Panc1 (cell line): ENCODE data around the gene DAB2IP. TPM values are rescaled to one million over a fixed set of nuclear protein-coding genes. Genes with fewer than 3 reads are reported as not detected.

ENCODE experiments used
- ATAC-seq: fragments of 200-7000 bp; cut with Tn5 transposase; 2 replicates; pipeline ENCODE4 v1.9.1; 2020; ENCODE audit warnings: mild to moderate bottlenecking, moderate library complexity
- BruUV-seq: library from RNA; stranded (reverse); fragments of 400-500 nt; replicated peaks from 2 replicates; lab custom pipeline; 2021; lab: Mats Ljungman, UMichigan
- CTCF ChIA-PET: fragments of 300-600 bp; sonication (Branson Sonifier 250); formaldehyde crosslinking; loops from one replicate; lab custom pipeline; 2022; ENCODE audit warnings: antibody characterized with exemption; lab: Charles Lee
- POLR2A ChIA-PET: fragments of 300-600 bp; sonication (Branson Sonifier 250); formaldehyde crosslinking; loops from one replicate; lab custom pipeline; 2022; ENCODE audit warnings: antibody characterized with exemption; lab: Charles Lee
- DNase-seq: peaks from one replicate; pipeline ENCODE4 v3.0.0-alpha.2; 2010; ENCODE audit warnings: low read depth, low spot score
- H3K27ac ChIP-seq: 2 replicates; pipeline ENCODE4 v1.5.1; 2011; ENCODE audit warnings: mild to moderate bottlenecking, low read length, inconsistent platforms
- H3K27me3 ChIP-seq: fragments of 200-500 bp; sonication (Bioruptor generic); 2 replicates; pipeline ENCODE4 v1.6.0; 2014; ENCODE audit warnings: low read length, inconsistent platforms; ENCODE audit not compliant: control insufficient read depth, insufficient read depth
- H3K36me3 ChIP-seq: fragments of 200-500 bp; sonication (Bioruptor generic); 2 replicates; pipeline ENCODE4 v1.5.1; 2014; ENCODE audit warnings: inconsistent platforms, mild to moderate bottlenecking, low read length, moderate library complexity; ENCODE audit not compliant: control insufficient read depth, insufficient read depth
- H3K4me1 ChIP-seq: 2 replicates; pipeline ENCODE4 v1.5.1; 2011; ENCODE audit warnings: inconsistent platforms, mild to moderate bottlenecking, low read length, moderate library complexity; ENCODE audit not compliant: control insufficient read depth, insufficient read depth
- H3K4me3 ChIP-seq, 2 experiments: 2 replicates each; pipeline ENCODE4 v1.5.1; 2011 to 2012; ENCODE audit warnings: low read depth in 2 of 2, low read length in 2 of 2, mild to moderate bottlenecking in 2 of 2, inconsistent platforms in 1 of 2, moderate library complexity in 1 of 2
- H3K9me3 ChIP-seq: fragments of 200-500 bp; sonication (Bioruptor generic); 2 replicates; pipeline ENCODE4 v1.5.1; 2014; ENCODE audit warnings: low read depth, mild to moderate bottlenecking, inconsistent platforms, low read length, moderate library complexity; ENCODE audit not compliant: control insufficient read depth, insufficient read depth
- POLR2AphosphoS5 ChIP-seq: IDR thresholded peaks from 2 replicates; pipeline ENCODE4 v1.6.1; 2012; ENCODE audit warnings: mild to moderate bottlenecking, low read depth, low read length, moderate library complexity
- SIN3A ChIP-seq: IDR thresholded peaks from 2 replicates; pipeline ENCODE4 v1.6.1; 2012; ENCODE audit warnings: low read depth, mild to moderate bottlenecking, low read length, moderate library complexity, borderline replicate concordance; ENCODE audit not compliant: insufficient read depth
- TCF7L2 ChIP-seq: IDR thresholded peaks from 2 replicates; pipeline ENCODE4 v1.6.1; 2011; ENCODE audit warnings: mild to moderate bottlenecking, low read depth, low read length, inconsistent platforms
- in situ Hi-C: cut with HindIII; loops from 2 replicates; pipeline ENCODE4 v1.10.0; 2016; ENCODE audit warnings: low sequenced_read_pairs, low pct_unique_long_range_greater_than_20kb
- intact Hi-C: fragments of 100-400 bp; cut with micrococcal nuclease; formaldehyde crosslinking; loops from one replicate; pipeline ENCODE4 v1.10.0; 2022; ENCODE audit not compliant: unreplicated experiment
- total RNA-seq: library from RNA; stranded (reverse); gene quantifications from one replicate; pipeline ENCODE4 v1.2.1, GENCODE V29; 2021; ENCODE audit not compliant: unreplicated experiment
- TF ChIP-seq, protein P1 (sequence below): fragments of 450-650 bp; IDR thresholded peaks from 2 replicates; pipeline ENCODE4 v1.5.1; 2017; ENCODE audit warnings: mild to moderate bottlenecking
- TF ChIP-seq, protein P2 (sequence below), 2 experiments: IDR thresholded peaks; 2 replicates each; pipeline ENCODE4 v1.6.1; 2011 to 2012; ENCODE audit warnings: low read depth in 2 of 2, control low read depth in 1 of 2, low read length in 1 of 2, mild to moderate bottlenecking in 1 of 2, moderate library complexity in 1 of 2; ENCODE audit not compliant: insufficient read depth in 1 of 2

DAB2IP gene
- total RNA-seq, 1 experiment from 2014 or later = 18.4 TPM

DNA sequence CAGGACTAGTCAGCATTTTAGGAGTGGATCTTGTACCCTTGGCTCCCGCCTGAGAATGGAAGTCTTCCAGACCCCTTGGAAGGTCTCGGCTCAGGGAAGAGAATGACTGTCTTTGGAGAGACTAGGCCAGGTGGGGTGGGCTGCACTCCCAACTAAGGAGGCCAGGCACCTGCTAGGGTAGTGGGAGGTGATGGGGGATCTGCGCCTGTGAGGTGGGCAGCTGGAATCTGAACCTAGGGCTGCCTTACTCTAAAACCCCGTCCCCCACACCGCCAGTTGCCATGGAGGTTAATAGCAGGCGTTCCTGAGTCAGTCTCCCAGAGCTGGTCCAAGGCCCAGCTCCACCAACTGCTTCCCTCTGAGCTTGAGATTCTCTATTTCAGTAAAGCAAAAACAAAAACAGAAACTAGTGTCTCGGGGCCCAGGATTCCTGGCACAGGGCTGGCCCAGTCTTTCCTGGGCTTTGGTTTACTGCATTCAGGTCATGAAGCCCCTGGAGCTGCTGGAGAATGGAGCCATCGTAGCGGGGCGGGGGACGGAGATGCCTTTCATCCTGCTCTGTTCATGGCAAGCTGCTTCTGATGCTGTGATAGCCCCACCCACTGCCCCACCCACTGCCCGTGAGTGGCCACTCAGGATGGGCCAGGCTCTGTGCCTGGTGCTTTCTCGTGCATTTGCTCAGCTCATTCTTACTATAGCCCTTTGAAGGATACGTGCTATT, 57.5 kb downstream of the DAB2IP start:
- TF ChIP-seq SIN3A (no peak), POLR2AphosphoS5 (no peak), TCF7L2 (no peak)
- TF ChIP-seq, protein P1, sequence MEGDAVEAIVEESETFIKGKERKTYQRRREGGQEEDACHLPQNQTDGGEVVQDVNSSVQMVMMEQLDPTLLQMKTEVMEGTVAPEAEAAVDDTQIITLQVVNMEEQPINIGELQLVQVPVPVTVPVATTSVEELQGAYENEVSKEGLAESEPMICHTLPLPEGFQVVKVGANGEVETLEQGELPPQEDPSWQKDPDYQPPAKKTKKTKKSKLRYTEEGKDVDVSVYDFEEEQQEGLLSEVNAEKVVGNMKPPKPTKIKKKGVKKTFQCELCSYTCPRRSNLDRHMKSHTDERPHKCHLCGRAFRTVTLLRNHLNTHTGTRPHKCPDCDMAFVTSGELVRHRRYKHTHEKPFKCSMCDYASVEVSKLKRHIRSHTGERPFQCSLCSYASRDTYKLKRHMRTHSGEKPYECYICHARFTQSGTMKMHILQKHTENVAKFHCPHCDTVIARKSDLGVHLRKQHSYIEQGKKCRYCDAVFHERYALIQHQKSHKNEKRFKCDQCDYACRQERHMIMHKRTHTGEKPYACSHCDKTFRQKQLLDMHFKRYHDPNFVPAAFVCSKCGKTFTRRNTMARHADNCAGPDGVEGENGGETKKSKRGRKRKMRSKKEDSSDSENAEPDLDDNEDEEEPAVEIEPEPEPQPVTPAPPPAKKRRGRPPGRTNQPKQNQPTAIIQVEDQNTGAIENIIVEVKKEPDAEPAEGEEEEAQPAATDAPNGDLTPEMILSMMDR = no peak
- TF ChIP-seq, protein P2, sequence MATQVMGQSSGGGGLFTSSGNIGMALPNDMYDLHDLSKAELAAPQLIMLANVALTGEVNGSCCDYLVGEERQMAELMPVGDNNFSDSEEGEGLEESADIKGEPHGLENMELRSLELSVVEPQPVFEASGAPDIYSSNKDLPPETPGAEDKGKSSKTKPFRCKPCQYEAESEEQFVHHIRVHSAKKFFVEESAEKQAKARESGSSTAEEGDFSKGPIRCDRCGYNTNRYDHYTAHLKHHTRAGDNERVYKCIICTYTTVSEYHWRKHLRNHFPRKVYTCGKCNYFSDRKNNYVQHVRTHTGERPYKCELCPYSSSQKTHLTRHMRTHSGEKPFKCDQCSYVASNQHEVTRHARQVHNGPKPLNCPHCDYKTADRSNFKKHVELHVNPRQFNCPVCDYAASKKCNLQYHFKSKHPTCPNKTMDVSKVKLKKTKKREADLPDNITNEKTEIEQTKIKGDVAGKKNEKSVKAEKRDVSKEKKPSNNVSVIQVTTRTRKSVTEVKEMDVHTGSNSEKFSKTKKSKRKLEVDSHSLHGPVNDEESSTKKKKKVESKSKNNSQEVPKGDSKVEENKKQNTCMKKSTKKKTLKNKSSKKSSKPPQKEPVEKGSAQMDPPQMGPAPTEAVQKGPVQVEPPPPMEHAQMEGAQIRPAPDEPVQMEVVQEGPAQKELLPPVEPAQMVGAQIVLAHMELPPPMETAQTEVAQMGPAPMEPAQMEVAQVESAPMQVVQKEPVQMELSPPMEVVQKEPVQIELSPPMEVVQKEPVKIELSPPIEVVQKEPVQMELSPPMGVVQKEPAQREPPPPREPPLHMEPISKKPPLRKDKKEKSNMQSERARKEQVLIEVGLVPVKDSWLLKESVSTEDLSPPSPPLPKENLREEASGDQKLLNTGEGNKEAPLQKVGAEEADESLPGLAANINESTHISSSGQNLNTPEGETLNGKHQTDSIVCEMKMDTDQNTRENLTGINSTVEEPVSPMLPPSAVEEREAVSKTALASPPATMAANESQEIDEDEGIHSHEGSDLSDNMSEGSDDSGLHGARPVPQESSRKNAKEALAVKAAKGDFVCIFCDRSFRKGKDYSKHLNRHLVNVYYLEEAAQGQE (IDR thresholded peaks at IDR 0.05; ENCODE audit: insufficient read depth in 1 of 2, low read depth in 2 of 2, low read length in 1 of 2) = no peak

DNA sequence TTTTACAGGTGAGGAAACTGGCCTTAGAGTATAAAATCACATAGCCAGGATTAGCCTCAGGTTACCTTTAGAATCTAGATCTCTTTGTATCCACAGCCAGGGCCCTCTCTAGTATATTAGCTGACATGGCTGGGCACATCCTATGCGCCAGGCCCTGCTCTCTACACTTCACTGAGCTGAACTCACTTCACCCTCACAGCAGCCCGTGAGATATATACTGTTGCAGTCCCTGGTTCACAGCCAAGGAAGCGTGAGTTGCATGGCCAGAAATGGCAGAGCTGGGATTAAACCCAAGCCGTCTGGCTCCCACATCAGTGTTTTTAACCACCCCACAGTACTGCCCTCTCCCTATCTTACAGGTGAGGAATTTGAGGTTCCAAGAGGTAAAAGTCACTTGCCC, 58.4 kb downstream of the DAB2IP start:
- Histone ChIP-seq H3K4me1 (no peaks in the 10 kb centered on the region), H3K9me3 (no peaks in the 10 kb centered on the region), H3K27me3 (no peaks in the 10 kb centered on the region), H3K36me3 (no peaks in the 10 kb centered on the region), H3K27ac (no peak overlapping the region), H3K4me3 (no peak overlapping the region)
- ATAC-seq = no peak
- CTCF ChIA-PET = no interaction called here
- POLR2A ChIA-PET = no interaction called here
- no peak for DNase-seq
- no TSS peak for BruUV-seq
- intact Hi-C loops (no loop called here), in situ Hi-C loops (no loop called here)
- TF ChIP-seq, protein P2 (IDR thresholded peaks at IDR 0.05; ENCODE audit: insufficient read depth in 1 of 2, low read depth in 2 of 2, low read length in 1 of 2) = no peak
- TF ChIP-seq POLR2AphosphoS5 = no peak
- TF ChIP-seq SIN3A = no peak

More for the DNA sequence above, 57.5 kb downstream of the DAB2IP start:
- in situ Hi-C loops = no loop called here
- ChIA-PET POLR2A (no interaction called here), CTCF (no interaction called here)
- Histone ChIP-seq H3K9me3 (no peaks in the 10 kb centered on the region), H3K4me3 (no peak overlapping the region), H3K4me1 (no peaks in the 10 kb centered on the region), H3K27ac (no peak overlapping the region), H3K27me3 (no peaks in the 10 kb centered on the region), H3K36me3 (no peaks in the 10 kb centered on the region)
- intact Hi-C loops = no loop called here
- ATAC-seq (no peak), DNase-seq (no peak)
- BruUV-seq = no TSS peak
